B cell (primary cell): ENCODE data around the gene PALD1. TPM values are rescaled to one million over a fixed set of nuclear protein-coding genes. Genes with fewer than 3 reads are reported as not detected.

Experiments used
- ATAC-seq: fragments of 200-7000 bp; cut with Tn5 transposase; one replicate; pipeline ENCODE4 v1.10.0; 2021; ENCODE audit warnings: low read depth, mild to moderate bottlenecking, moderate number of reproducible peaks, moderate library complexity
- CTCF ChIA-PET: fragments of 350-600 bp; sonication (Branson Sonifier 250); formaldehyde crosslinking; loops from one replicate; lab custom pipeline; 2021; ENCODE audit warnings: antibody characterized with exemption, inconsistent platforms; lab: Charles Lee
- POLR2A ChIA-PET: fragments of 350-600 bp; sonication (Branson Sonifier 250); formaldehyde crosslinking; loops from one replicate; lab custom pipeline; 2021; ENCODE audit warnings: antibody characterized with exemption; lab: Charles Lee
- DNase-seq: peaks from one replicate; pipeline ENCODE4 v3.0.0; 2013
- H2AFZ ChIP-seq: 2 replicates; pipeline ENCODE4 v1.6.1; 2012; ENCODE audit warnings: mild to moderate bottlenecking, low read depth, low read length; ENCODE audit not compliant: insufficient read depth, poor library complexity, severe bottlenecking
- H3K27ac ChIP-seq, 2 donors: 1 replicate in 1 of 2; 2 replicates in 1 of 2; pipeline ENCODE4 v1.5.1; 2012 to 2013; ENCODE audit warnings: low read length in 2 of 2, mild to moderate bottlenecking in 2 of 2, moderate library complexity in 1 of 2
- H3K27me3 ChIP-seq, 4 experiments: fragments of 200-600 bp in 1 of 4; sonication (generic) in 1 of 4; replicated peaks in 1 of 4; 1 replicate in 2 of 4; 2 replicates in 2 of 4; pipeline versions ENCODE4 v1.6.1 to v1.7.0; 2013 to 2016; ENCODE audit warnings: low read length in 3 of 4, mild to moderate bottlenecking in 2 of 4, mixed read lengths in 1 of 4, moderate library complexity in 1 of 4; ENCODE audit not compliant: insufficient read depth in 4 of 4, control insufficient read depth in 3 of 4; ENCODE audit errors: control extremely low read depth in 1 of 4
- H3K36me3 ChIP-seq, 2 experiments: replicated peaks in 1 of 2; 1 replicate in 1 of 2; 2 replicates in 1 of 2; pipeline versions ENCODE4 v1.6.1 to v1.7.1; 2013; ENCODE audit warnings: low read length in 1 of 2; ENCODE audit not compliant: insufficient read depth in 2 of 2, control insufficient read depth in 1 of 2; ENCODE audit errors: control extremely low read depth in 1 of 2, extremely low read depth in 1 of 2
- H3K4me1 ChIP-seq, 2 donors: fragments of 200-600 bp in 1 of 2; sonication (generic) in 1 of 2; 1 replicate in 1 of 2; 2 replicates in 1 of 2; pipeline versions ENCODE4 v1.5.1 to v1.6.1; 2013 to 2017; ENCODE audit warnings: low read length in 2 of 2; ENCODE audit not compliant: control insufficient read depth in 2 of 2, insufficient read depth in 2 of 2
- H3K4me2 ChIP-seq: replicated peaks from 2 replicates; pipeline ENCODE3; 2012; ENCODE audit warnings: mild to moderate bottlenecking, low read depth, low read length; ENCODE audit not compliant: poor library complexity, severe bottlenecking
- H3K4me3 ChIP-seq, 5 experiments: fragments of 200-600 bp in 1 of 5; sonication (generic) in 1 of 5; 1 replicate in 3 of 5; 2 replicates in 2 of 5; pipeline versions ENCODE4 v1.5.1 to v1.7.0; 2011 to 2016; ENCODE audit warnings: low read length in 4 of 5, mild to moderate bottlenecking in 4 of 5, low read depth in 2 of 5, control low read depth in 1 of 5, moderate library complexity in 1 of 5; ENCODE audit not compliant: insufficient read depth in 1 of 5; ENCODE audit errors: control extremely low read depth in 1 of 5, extremely low read depth in 1 of 5
- H3K79me2 ChIP-seq: fragments of 200-600 bp; sonication (generic); one replicate; pipeline ENCODE4 v1.6.0; 2016; ENCODE audit warnings: low read length; ENCODE audit not compliant: control insufficient read depth, insufficient read depth
- H3K9ac ChIP-seq: fragments of 200-600 bp; sonication (generic); 2 replicates; pipeline ENCODE4 v1.6.1; 2017; ENCODE audit warnings: mild to moderate bottlenecking, low read length, moderate library complexity
- H3K9me3 ChIP-seq, 3 donors: one replicate each; pipeline versions ENCODE4 v1.6.1 to v1.7.1; 2013; ENCODE audit warnings: low read length in 2 of 3; ENCODE audit not compliant: control insufficient read depth in 2 of 3, insufficient read depth in 1 of 3; ENCODE audit errors: control extremely low read depth in 1 of 3
- H4K20me1 ChIP-seq: 2 replicates; pipeline ENCODE4 v1.6.0; 2012; ENCODE audit warnings: mild to moderate bottlenecking, low read length; ENCODE audit not compliant: insufficient read depth, control insufficient read depth, poor library complexity, severe bottlenecking
- H3K27ac Mint-ChIP-seq: one replicate; pipeline ENCODE4 v1.8.0; 2021; ENCODE audit warnings: mixed read lengths
- H3K27me3 Mint-ChIP-seq: one replicate; pipeline ENCODE4 v1.8.0; 2021; ENCODE audit warnings: mixed read lengths
- H3K4me1 Mint-ChIP-seq: one replicate; pipeline ENCODE4 v1.8.0; 2021; ENCODE audit warnings: mixed read lengths
- H3K4me3 Mint-ChIP-seq: one replicate; pipeline ENCODE4 v1.8.0; 2021; ENCODE audit warnings: mixed read lengths
- H3K9me3 Mint-ChIP-seq: one replicate; pipeline ENCODE4 v1.8.0; 2022; ENCODE audit warnings: mixed read lengths; ENCODE audit not compliant: insufficient read depth
- CTCF ChIP-seq: fragments of 200-600 bp; IDR thresholded peaks from one replicate; pipeline ENCODE4 v1.8.0; 2022; ENCODE audit warnings: antibody characterized with exemption, mild to moderate bottlenecking
- EZH2 ChIP-seq: IDR thresholded peaks from 2 replicates; pipeline ENCODE4 v1.6.1; 2012; ENCODE audit warnings: borderline replicate concordance, low read depth, mild to moderate bottlenecking, moderate library complexity, low read length; ENCODE audit not compliant: insufficient read depth, poor library complexity, severe bottlenecking
- WGBS: methylation state at CpG from one replicate; pipeline ENCODE4 v1.1.5; 2013; ENCODE audit warnings: missing lambda C conversion rate; ENCODE audit not compliant: insufficient coverage; 5-methylcytosine and 5-hydroxymethylcytosine counted together
- intact Hi-C: fragments of 100-400 bp; cut with micrococcal nuclease; formaldehyde crosslinking; loops from one replicate; pipeline ENCODE4 v1.10.0; 2022
- polyA plus RNA-seq: library from polyadenylated mRNA; depleted of rRNA; stranded (reverse); fragments of >200 nt; gene quantifications from 2 replicates; pipeline ENCODE4 v1.2.3, GENCODE V29; 2012
- total RNA-seq, 2 donors: library from RNA; stranded (reverse); fragments of 120-200 nt in 1 of 2; gene quantifications; 1 replicate in 1 of 2; 2 replicates in 1 of 2; pipeline versions ENCODE4 v1.2.3 to v1.2.4, GENCODE V29; 2013 to 2022

Gene PALD1
- total and polyA plus RNA-seq, 2 donors (not counting 1 experiment from before 2014, with no cell fraction given), result 2.2 to 2.8 TPM

- TF ChIP-seq EZH2, result no peak
- TF ChIP-seq CTCF, result no peak
- H3K4me1 ChIP-seq, result no peaks in the 10 kb centered on the region
- CTCF ChIA-PET, result no interaction called here
- H3K27ac ChIP-seq, result no peak overlapping the region
- no peaks in the 10 kb centered on the region for H4K20me1 ChIP-seq
- H3K27me3 Mint-ChIP-seq, result peaks cover 6% of the 10 kb centered on the region
- POLR2A ChIA-PET, result no interaction called here
- H3K27me3 ChIP-seq, result no peaks in the 10 kb centered on the region
- WGBS, result 97% methylated on average over 32 of the region's 34 CpGs
- intact Hi-C loops, result no loop called here
- DNase-seq (no peak), ATAC-seq (no peak)
- H3K79me2 ChIP-seq, result no peaks in the 10 kb centered on the region
- no peak overlapping the region for H3K4me2 ChIP-seq
- no peaks in the 10 kb centered on the region for H3K9me3 ChIP-seq
- H3K9ac ChIP-seq, result no peak overlapping the region
- no peak overlapping the region for H3K4me3 Mint-ChIP-seq
- no peaks in the 10 kb centered on the region for H3K36me3 ChIP-seq
- H2AFZ ChIP-seq, result no peak overlapping the region
- no peak overlapping the region for H3K27ac Mint-ChIP-seq
- H3K9me3 Mint-ChIP-seq, result no peaks in the 10 kb centered on the region
- H3K4me1 Mint-ChIP-seq, result no peaks in the 10 kb centered on the region
- no peak overlapping the region for H3K4me3 ChIP-seq
Observed at GRCh38 chr10:70597856-70598815, 119.6 kb downstream of the PALD1 start.

GRCh38 chr10:70598857-70599295 lies 120.3 kb downstream of the PALD1 start:
- Histone ChIP-seq H3K27me3 (no peaks in the 10 kb centered on the region), H3K4me3 (no peak overlapping the region), H3K79me2 (no peaks in the 10 kb centered on the region), H3K4me1 (no peaks in the 10 kb centered on the region), H3K27ac (no peak overlapping the region), H4K20me1 (no peaks in the 10 kb centered on the region), H2AFZ (no peak overlapping the region), H3K9ac (no peak overlapping the region), H3K4me2 (no peak overlapping the region), H3K36me3 (no peaks in the 10 kb centered on the region), H3K9me3 (no peaks in the 10 kb centered on the region)
- H3K27me3 Mint-ChIP-seq, result peaks cover 3% of the 10 kb centered on the region
- TF ChIP-seq EZH2 (no peak), CTCF (no peak)
- no peaks in the 10 kb centered on the region for H3K4me1 Mint-ChIP-seq
- 72% methylated on average over 11 of the region's 16 CpGs for WGBS
- no peaks in the 10 kb centered on the region for H3K9me3 Mint-ChIP-seq
- no peak overlapping the region for H3K4me3 Mint-ChIP-seq
- ChIA-PET CTCF (no interaction called here), POLR2A (no interaction called here)
- DNase-seq (no peak), ATAC-seq (no peak)
- intact Hi-C loops, result no loop called here
- H3K27ac Mint-ChIP-seq, result no peak overlapping the region
